ENCODE results near the gene SHANK1. TPM values are rescaled to one million over a fixed set of nuclear protein-coding genes. Genes with fewer than 3 reads are reported as not detected.

Gene SHANK1
- total and polyA plus RNA-seq, 5 donors from 2014 or later, result not detected

GRCh38 chr19:50728084-50728737, 8.6 kb upstream of the SHANK1 start:
- H3K9me3 ChIP-seq (ENCODE audit: control insufficient read depth in 2 of 2, low read length in 2 of 2), result no peaks in the 10 kb centered on the region
- H3K4me3 Mint-ChIP-seq, result peak overlapping the region in 1 of 4 donors; percentile 86
- H3K4me3 ChIP-seq (ENCODE audit: low read depth, low read length), result no peak overlapping the region
- DNase-seq (peak in 2 of 3 donors; percentile 34 to 77), ATAC-seq (ENCODE audit: low read depth in 2 of 2) (peak in 1 of 2 donors; percentile 28)
- peaks cover 0 to 5% (median 0%) of the 10 kb centered on the region in 7 donors for H3K9me3 Mint-ChIP-seq
- no peaks in the 10 kb centered on the region for H3K27me3 ChIP-seq (ENCODE audit: control insufficient read depth, insufficient read depth, low read length)
- no peak overlapping the region for H3K27ac ChIP-seq (ENCODE audit: insufficient read depth, low read length, poor library complexity, severe bottlenecking)
- peaks cover 19% of the 10 kb centered on the region for H3K4me1 ChIP-seq (ENCODE audit: control insufficient read depth, insufficient read depth, low read length, poor library complexity, severe bottlenecking)
- H3K4me1 Mint-ChIP-seq, result peaks cover 0 to 23% (median under 1%) of the 10 kb centered on the region in 4 donors
- H3K27ac Mint-ChIP-seq, result peak overlapping the region in 1 of 3 donors; percentile 85
- no peaks in the 10 kb centered on the region for H3K36me3 ChIP-seq (ENCODE audit: control insufficient read depth, insufficient read depth, low read length)
- H3K27me3 Mint-ChIP-seq, result peaks cover 38% of the 10 kb centered on the region
- no peaks in the 10 kb centered on the region for H3K36me3 Mint-ChIP-seq

- H3K9me3 Mint-ChIP-seq, result peaks cover 0 to 11% (median 0%) of the 10 kb centered on the region in 7 donors
- Histone ChIP-seq H3K4me3 (ENCODE audit: low read depth, low read length) (no peak overlapping the region), H3K4me1 (ENCODE audit: control insufficient read depth, insufficient read depth, low read length, poor library complexity, severe bottlenecking) (peaks cover 19% of the 10 kb centered on the region), H3K27ac (ENCODE audit: insufficient read depth, low read length, poor library complexity, severe bottlenecking) (no peak overlapping the region), H3K36me3 (ENCODE audit: control insufficient read depth, insufficient read depth, low read length) (no peaks in the 10 kb centered on the region), H3K27me3 (ENCODE audit: control insufficient read depth, insufficient read depth, low read length) (no peaks in the 10 kb centered on the region), H3K9me3 (ENCODE audit: control insufficient read depth in 2 of 2, low read length in 2 of 2) (no peaks in the 10 kb centered on the region)
- peaks cover 0 to 29% (median under 1%) of the 10 kb centered on the region in 4 donors for H3K4me1 Mint-ChIP-seq
- H3K4me3 Mint-ChIP-seq, result peak overlapping the region in 3 of 4 donors; percentile 63 to 83 (median 79)
- no peaks in the 10 kb centered on the region for H3K36me3 Mint-ChIP-seq
- peak overlapping the region in 1 of 3 donors; percentile 78 for H3K27ac Mint-ChIP-seq
- ATAC-seq (ENCODE audit: low read depth in 2 of 2) (no peak), DNase-seq (no peak)
- peaks cover 52% of the 10 kb centered on the region for H3K27me3 Mint-ChIP-seq
These were observed 6.3 kb upstream of the SHANK1 start for GRCh38 chr19:50725911-50726230.

DNA sequence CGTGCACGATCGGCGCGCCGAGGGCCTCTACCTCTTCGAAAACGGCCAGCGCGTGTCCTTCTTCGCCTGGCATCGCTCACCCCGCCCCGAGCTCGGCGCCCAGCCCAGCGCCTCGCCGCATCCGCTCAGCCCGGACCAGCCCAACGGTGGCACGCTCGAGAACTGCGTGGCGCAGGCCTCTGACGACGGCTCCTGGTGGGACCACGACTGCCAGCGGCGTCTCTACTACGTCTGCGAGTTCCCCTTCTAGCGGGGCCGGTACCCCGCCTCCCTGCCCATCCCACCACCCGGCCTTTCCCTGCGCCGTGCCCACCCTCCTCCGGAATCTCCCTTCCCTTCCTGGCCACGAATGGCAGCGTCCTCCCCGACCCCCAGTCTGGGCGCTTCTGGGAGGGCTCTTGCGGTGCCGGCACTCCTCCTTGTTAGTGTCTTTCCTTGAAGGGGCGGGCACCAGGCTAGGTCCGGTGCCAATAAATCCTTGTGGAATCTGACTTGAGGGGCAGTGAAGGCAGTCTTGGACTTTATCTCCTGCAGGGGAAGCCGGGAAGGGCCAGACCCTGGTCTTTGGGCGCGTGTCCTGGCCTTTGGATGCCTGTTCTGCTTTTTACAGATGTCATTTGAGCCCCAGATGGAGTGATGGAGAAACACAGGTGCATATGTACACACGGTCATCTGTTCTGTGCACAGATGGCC, 5.8 kb upstream of the SHANK1 start:
- DNase-seq, result no peak
- Histone ChIP-seq H3K4me1 (ENCODE audit: control insufficient read depth, insufficient read depth, low read length, poor library complexity, severe bottlenecking) (peaks cover 19% of the 10 kb centered on the region), H3K4me3 (ENCODE audit: low read depth, low read length) (no peak overlapping the region), H3K36me3 (ENCODE audit: control insufficient read depth, insufficient read depth, low read length) (no peaks in the 10 kb centered on the region), H3K9me3 (ENCODE audit: control insufficient read depth in 2 of 2, low read length in 2 of 2) (no peaks in the 10 kb centered on the region), H3K27ac (ENCODE audit: insufficient read depth, low read length, poor library complexity, severe bottlenecking) (no peak overlapping the region), H3K27me3 (ENCODE audit: control insufficient read depth, insufficient read depth, low read length) (peaks cover 3% of the 10 kb centered on the region)
- Mint-ChIP-seq H3K36me3 (no peaks in the 10 kb centered on the region), H3K27ac (no peak overlapping the region), H3K9me3 (peaks cover 0 to 15% (median under 1%) of the 10 kb centered on the region in 7 donors), H3K4me3 (peak overlapping the region; percentile 63 to 83 (median 75)), H3K27me3 (peaks cover 57% of the 10 kb centered on the region), H3K4me1 (peaks cover 0 to 35% (median 3%) of the 10 kb centered on the region in 4 donors)
- ATAC-seq (ENCODE audit: low read depth in 2 of 2), result peak; percentile 40 to 41

DNA sequence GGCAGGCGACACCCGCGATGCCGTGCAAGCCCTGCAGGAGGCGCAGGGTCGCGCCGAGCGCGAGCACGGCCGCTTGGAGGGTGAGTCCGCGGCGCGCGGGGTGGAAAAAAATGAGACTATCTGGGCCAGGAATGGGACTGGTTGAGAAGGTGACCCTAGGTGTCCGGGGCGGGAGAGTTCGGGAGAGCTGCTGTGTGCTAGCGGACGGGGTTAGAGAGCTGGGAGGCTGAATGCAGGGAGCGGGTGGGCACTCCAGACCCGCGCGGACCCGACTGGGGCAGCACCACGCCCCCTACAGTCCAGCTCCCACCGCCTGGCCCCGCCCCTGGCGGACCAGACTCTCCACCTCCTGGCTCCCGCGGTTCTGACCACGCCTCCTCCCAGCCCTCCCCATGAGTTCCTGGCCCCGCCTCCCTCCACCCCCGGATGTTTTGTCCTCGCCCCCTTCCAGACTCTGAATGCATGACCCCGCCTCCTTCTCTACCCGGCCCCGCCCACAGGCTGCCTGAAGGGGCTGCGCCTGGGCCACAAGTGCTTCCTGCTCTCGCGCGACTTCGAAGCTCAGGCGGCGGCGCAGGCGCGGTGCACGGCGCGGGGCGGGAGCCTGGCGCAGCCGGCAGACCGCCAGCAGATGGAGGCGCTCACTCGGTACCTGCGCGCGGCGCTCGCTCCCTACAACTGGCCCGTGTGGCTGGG, 5.1 kb upstream of the SHANK1 start:
- Histone ChIP-seq H3K27me3 (ENCODE audit: control insufficient read depth, insufficient read depth, low read length) (peaks cover 4% of the 10 kb centered on the region), H3K9me3 (ENCODE audit: control insufficient read depth in 2 of 2, low read length in 2 of 2) (no peaks in the 10 kb centered on the region), H3K36me3 (ENCODE audit: control insufficient read depth, insufficient read depth, low read length) (no peaks in the 10 kb centered on the region), H3K27ac (ENCODE audit: insufficient read depth, low read length, poor library complexity, severe bottlenecking) (no peak overlapping the region), H3K4me1 (ENCODE audit: control insufficient read depth, insufficient read depth, low read length, poor library complexity, severe bottlenecking) (peaks cover 19% of the 10 kb centered on the region), H3K4me3 (ENCODE audit: low read depth, low read length) (no peak overlapping the region)
- H3K9me3 Mint-ChIP-seq, result peaks cover 0 to 15% (median 1%) of the 10 kb centered on the region in 7 donors
- H3K27ac Mint-ChIP-seq, result no peak overlapping the region
- ATAC-seq (ENCODE audit: low read depth in 2 of 2) (peak; percentile 78 to 80), DNase-seq (peak; percentile 65 to 93 (median 85))
- peaks cover 55% of the 10 kb centered on the region for H3K27me3 Mint-ChIP-seq
- H3K4me3 Mint-ChIP-seq, result peak overlapping the region; percentile 27 to 83 (median 75)
- H3K36me3 Mint-ChIP-seq, result no peaks in the 10 kb centered on the region
- H3K4me1 Mint-ChIP-seq, result peaks cover 0 to 39% (median 5%) of the 10 kb centered on the region in 4 donors

GRCh38 chr19:50723735-50724521, 4.3 kb upstream of the SHANK1 start:
- Histone ChIP-seq H3K4me3 (ENCODE audit: low read depth, low read length) (no peak overlapping the region), H3K4me1 (ENCODE audit: control insufficient read depth, insufficient read depth, low read length, poor library complexity, severe bottlenecking) (peaks cover 19% of the 10 kb centered on the region), H3K9me3 (ENCODE audit: control insufficient read depth in 2 of 2, low read length in 2 of 2) (no peaks in the 10 kb centered on the region), H3K27ac (ENCODE audit: insufficient read depth, low read length, poor library complexity, severe bottlenecking) (no peak overlapping the region), H3K27me3 (ENCODE audit: control insufficient read depth, insufficient read depth, low read length) (peaks cover 4% of the 10 kb centered on the region), H3K36me3 (ENCODE audit: control insufficient read depth, insufficient read depth, low read length) (no peaks in the 10 kb centered on the region)
- H3K4me1 Mint-ChIP-seq, result peaks cover 0 to 39% (median 5%) of the 10 kb centered on the region in 4 donors
- H3K9me3 Mint-ChIP-seq, result peaks cover 0 to 15% (median 1%) of the 10 kb centered on the region in 7 donors
- no peak for DNase-seq
- H3K27ac Mint-ChIP-seq, result peak overlapping the region in 1 of 3 donors; percentile 62
- peaks cover 55% of the 10 kb centered on the region for H3K27me3 Mint-ChIP-seq
- H3K4me3 Mint-ChIP-seq, result peak overlapping the region; percentile 18 to 71 (median 62)
- H3K36me3 Mint-ChIP-seq, result no peaks in the 10 kb centered on the region
- ATAC-seq (ENCODE audit: low read depth in 2 of 2), result no peak

DNA sequence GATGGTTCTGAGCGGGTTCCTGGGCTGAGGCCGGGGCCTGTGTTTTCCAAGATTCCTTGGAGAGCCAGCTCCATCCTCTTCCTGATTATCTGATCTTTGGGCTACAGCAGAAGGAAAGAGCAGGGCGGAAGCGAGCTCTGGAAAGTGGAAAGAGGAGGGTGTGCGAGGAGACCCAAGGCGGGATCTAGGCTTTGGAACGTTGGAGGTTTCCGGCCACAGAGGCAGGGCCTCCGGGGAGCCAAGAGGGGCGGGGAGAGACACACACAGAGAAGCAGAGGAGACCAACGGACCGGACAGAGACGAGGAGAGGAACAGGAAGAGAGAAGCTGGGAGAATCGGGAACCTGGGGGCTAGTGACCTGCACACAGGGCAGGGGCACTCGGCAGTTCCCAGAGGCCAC, 3.5 kb upstream of the SHANK1 start, which contains the start of gene CLEC11A:
Gene CLEC11A, plus strand, starts transcription at position 296 of the 400 bp plus-strand sequence. CDS start 162 bp downstream, outside the sequence.
- no peak for ATAC-seq (ENCODE audit: low read depth in 2 of 2)
- Histone ChIP-seq H3K27ac (ENCODE audit: insufficient read depth, low read length, poor library complexity, severe bottlenecking) (no peak within 1 kb of the TSS), H3K9me3 (ENCODE audit: control insufficient read depth in 2 of 2, low read length in 2 of 2) (no peaks in the 10 kb centered on the region), H3K4me3 (ENCODE audit: low read depth, low read length) (no peak within 1 kb of the TSS), H3K27me3 (ENCODE audit: control insufficient read depth, insufficient read depth, low read length) (peaks cover 4% of the 10 kb centered on the region), H3K4me1 (ENCODE audit: control insufficient read depth, insufficient read depth, low read length, poor library complexity, severe bottlenecking) (peaks cover 19% of the 10 kb centered on the region), H3K36me3 (ENCODE audit: control insufficient read depth, insufficient read depth, low read length) (no peaks in the 10 kb centered on the region)
- Mint-ChIP-seq H3K36me3 (no peaks in the 10 kb centered on the region), H3K9me3 (peaks cover 0 to 15% (median 1%) of the 10 kb centered on the region in 7 donors), H3K27me3 (peaks cover 55% of the 10 kb centered on the region), H3K4me1 (peaks cover 0 to 37% (median 5%) of the 10 kb centered on the region in 4 donors), H3K27ac (peak within 1 kb of the TSS in 1 of 3 donors; percentile 62), H3K4me3 (peak within 1 kb of the TSS; percentile 55 to 83 (median 70))
- no peak for DNase-seq
